Cardiac muscle cell (in vitro differentiated cells and primary cell): ENCODE data around the gene RPS6KL1. TPM values are rescaled to one million over a fixed set of nuclear protein-coding genes. Genes with fewer than 3 reads are reported as not detected.

Experiments
- DNase-seq, 2 donors: peaks; one replicate each; pipeline versions ENCODE4 v3.0.0 to v3.0.0-alpha.2; 2010 to 2017; ENCODE audit warnings: low read depth in 1 of 2, low spot score in 1 of 2
- H3K27ac ChIP-seq: fragments of 200-600 bp; sonication (generic); 2 replicates; pipeline ENCODE4 v1.5.1; 2016
- H3K27me3 ChIP-seq: fragments of 200-600 bp; sonication (generic); 2 replicates; pipeline ENCODE4 v1.6.0; 2016; ENCODE audit warnings: control low read depth
- H3K36me3 ChIP-seq: fragments of 200-600 bp; sonication (generic); 2 replicates; pipeline ENCODE4 v1.5.1; 2016; ENCODE audit warnings: control low read depth
- H3K4me1 ChIP-seq: fragments of 200-600 bp; sonication (generic); 2 replicates; pipeline ENCODE4 v1.8.1; 2017; ENCODE audit warnings: low read depth, mild to moderate bottlenecking, mixed run types
- H3K4me3 ChIP-seq: fragments of 200-600 bp; sonication (generic); 2 replicates; pipeline ENCODE4 v1.5.1; 2016; ENCODE audit warnings: mild to moderate bottlenecking
- H3K9me3 ChIP-seq: fragments of 200-600 bp; sonication (generic); 2 replicates; pipeline ENCODE4 v1.5.1; 2017; ENCODE audit warnings: low read depth, mild to moderate bottlenecking, control low read depth
- CTCF ChIP-seq: IDR thresholded peaks from 2 replicates; pipeline ENCODE4 v1.5.1; 2012; ENCODE audit warnings: low read depth, mild to moderate bottlenecking, low read length
- polyA plus RNA-seq: library from polyadenylated mRNA; unstranded; fragments of >200 nt; fragmentation: Nextera tagmentation; extraction: Ambion mirVana; gene quantifications from 2 replicates; pipeline ENCODE4 v1.2.1, GENCODE V29; 2016
- total RNA-seq: library from RNA; depleted of rRNA; stranded (reverse); fragments of >200 nt; gene quantifications from 2 replicates; pipeline ENCODE4 v1.2.3, GENCODE V29; 2016

RPS6KL1 gene
- total and polyA plus RNA-seq, 2 experiments from 2014 or later = 9.3 to 15.1 TPM

- Histone ChIP-seq H3K36me3 (no peaks in the 10 kb centered on the region), H3K27ac (no peak overlapping the region), H3K4me3 (no peak overlapping the region), H3K27me3 (no peaks in the 10 kb centered on the region), H3K9me3 (no peaks in the 10 kb centered on the region), H3K4me1 (peaks cover 14% of the 10 kb centered on the region)
- no peak for TF ChIP-seq CTCF
- no peak for DNase-seq
Observed at GRCh38 chr14:74879427-74880182, 43.5 kb downstream of the RPS6KL1 start.

GRCh38 chr14:74875941-74876913 is 46.8 kb downstream of the RPS6KL1 start, which contains the start of gene PROX2:
TSS of gene PROX2 (minus strand) at chr14:74876145. CDS start at chr14:74863834, 12,311 bp downstream.
- DNase-seq = no peak
- no peak within 1 kb of the TSS for H3K4me3 ChIP-seq
- no peaks in the 10 kb centered on the region for H3K4me1 ChIP-seq
- TF ChIP-seq CTCF = no peak
- no peaks in the 10 kb centered on the region for H3K9me3 ChIP-seq
- H3K36me3 ChIP-seq = no peaks in the 10 kb centered on the region
- no peak within 1 kb of the TSS for H3K27ac ChIP-seq
- no peaks in the 10 kb centered on the region for H3K27me3 ChIP-seq

GRCh38 chr14:74875204-74875603 is 47.9 kb downstream of the RPS6KL1 start:
- Histone ChIP-seq H3K4me1 (no peaks in the 10 kb centered on the region), H3K27me3 (no peaks in the 10 kb centered on the region)
- no peak for DNase-seq

GRCh38 chr14:74871819-74872218 is 51.2 kb downstream of the RPS6KL1 start:
- no peaks in the 10 kb centered on the region for H3K4me1 ChIP-seq
- no peak overlapping the region for H3K27ac ChIP-seq
- H3K27me3 ChIP-seq = no peaks in the 10 kb centered on the region
- DNase-seq = no peak
- no peak for TF ChIP-seq CTCF
- no peaks in the 10 kb centered on the region for H3K9me3 ChIP-seq
- H3K36me3 ChIP-seq = no peaks in the 10 kb centered on the region
- H3K4me3 ChIP-seq = no peak overlapping the region

More at GRCh38 chr14:74875204-74875603, 47.9 kb downstream of the RPS6KL1 start:
- Histone ChIP-seq H3K4me3 (no peak overlapping the region), H3K36me3 (no peaks in the 10 kb centered on the region), H3K9me3 (no peaks in the 10 kb centered on the region), H3K27ac (no peak overlapping the region)
- TF ChIP-seq CTCF = no peak

- H3K4me1 ChIP-seq = no peaks in the 10 kb centered on the region
- no peak overlapping the region for H3K27ac ChIP-seq
- no peak for TF ChIP-seq CTCF
- H3K4me3 ChIP-seq = no peak overlapping the region
- H3K36me3 ChIP-seq = no peaks in the 10 kb centered on the region
- H3K27me3 ChIP-seq = no peaks in the 10 kb centered on the region
- no peaks in the 10 kb centered on the region for H3K9me3 ChIP-seq
- no peak for DNase-seq
Observed at GRCh38 chr14:74868739-74869138, 54.3 kb downstream of the RPS6KL1 start.
